HS-27A (cell line): Measurements from ENCODE around the gene GSTO2.
"Not testable (repeated sequence)": the region's sequence is repeated elsewhere in the genome, so short reads cannot be mapped to it uniquely, and the experiment has no call there.

Experiments
- DNase-seq: peaks from one replicate; pipeline ENCODE4 v3.0.0-alpha.2; 2012; ENCODE audit warnings: low read depth, missing footprints

The GSTO2 gene

GRCh38 chr10:104268713-104269645 is at the start of gene GSTO2:
TSS of gene GSTO2 (plus strand) at chr10:104269184. CDS start at chr10:104274916, 5,732 bp downstream.
- peak; percentile 23 for DNase-seq

DNA sequence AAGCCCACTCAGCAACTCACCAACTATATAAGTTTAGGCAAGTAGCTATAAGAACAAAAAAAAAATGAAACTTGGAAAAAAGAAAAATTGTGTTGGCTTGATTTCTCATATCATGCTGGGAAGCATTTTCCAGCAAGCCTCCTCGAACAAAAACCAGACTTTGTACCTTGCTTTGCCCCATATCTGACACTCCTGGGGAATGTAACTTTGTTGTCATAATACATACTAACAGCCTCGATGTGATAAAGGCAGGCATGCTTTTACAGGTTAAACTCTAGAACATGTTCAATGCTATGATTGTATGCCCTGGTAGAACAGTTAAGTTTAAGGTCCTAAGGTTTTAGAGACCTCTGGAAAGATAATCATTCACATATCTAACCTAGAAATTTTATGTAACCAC is 48.5 kb upstream of the GSTO2 start:
- no peak for DNase-seq

- no peak for DNase-seq
Measured at GRCh38 chr10:104223304-104223703, 45.7 kb upstream of the GSTO2 start.

GRCh38 chr10:104230490-104230889 is 38.5 kb upstream of the GSTO2 start:
- no peak for DNase-seq

- peak; percentile 59 for DNase-seq
Measured at GRCh38 chr10:104231784-104232612, 37.0 kb upstream of the GSTO2 start, which contains the start of gene CFAP43. TSS of gene CFAP43 (minus strand) at chr10:104232364. CDS start at chr10:104232246, 118 bp downstream.

DNA sequence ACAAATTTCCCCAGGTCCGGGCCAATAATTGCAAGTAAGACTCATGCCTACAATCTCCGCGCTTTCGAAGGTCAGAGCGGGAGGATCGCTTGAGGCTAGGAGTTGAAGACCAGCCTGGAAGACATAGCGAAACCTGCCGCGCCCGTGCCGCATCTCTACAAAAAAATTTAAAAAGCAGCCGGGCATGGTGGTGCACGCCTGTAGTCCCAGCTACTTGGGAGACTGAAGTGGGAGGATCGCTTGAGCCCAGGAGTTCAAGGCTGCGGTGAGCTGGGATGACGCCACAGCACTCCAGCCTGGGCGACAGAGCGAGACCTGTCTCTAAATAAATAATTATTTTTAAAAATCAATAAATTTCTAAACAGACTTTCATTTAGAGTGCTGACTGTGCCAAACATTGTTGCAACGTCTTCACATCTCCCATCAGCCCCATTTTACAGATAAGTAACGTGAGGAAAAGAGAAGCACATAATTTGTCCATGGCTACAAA is 36.3 kb upstream of the GSTO2 start:
- no peak for DNase-seq

GRCh38 chr10:104233817-104234216 is 35.2 kb upstream of the GSTO2 start:
- DNase-seq, result no peak

DNA sequence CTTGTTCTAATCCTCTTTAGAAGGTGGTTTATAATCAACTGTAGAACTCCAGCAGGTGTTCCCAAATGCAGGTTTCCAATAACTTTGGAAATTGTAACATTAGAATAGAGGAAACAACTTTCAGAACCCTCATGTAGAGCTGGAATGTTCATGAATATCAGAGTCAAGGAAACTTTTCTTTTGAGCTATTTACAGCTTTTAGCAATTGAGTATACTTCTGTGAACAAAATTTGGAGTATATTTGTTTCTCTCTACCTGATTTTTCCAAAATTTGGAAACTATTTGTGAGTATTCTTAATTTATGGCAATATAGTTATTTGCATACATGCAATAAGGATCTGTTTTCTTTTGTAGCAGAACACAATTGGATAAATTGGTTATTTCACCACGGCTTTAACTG is 34.0 kb upstream of the GSTO2 start:
- no peak for DNase-seq

DNA sequence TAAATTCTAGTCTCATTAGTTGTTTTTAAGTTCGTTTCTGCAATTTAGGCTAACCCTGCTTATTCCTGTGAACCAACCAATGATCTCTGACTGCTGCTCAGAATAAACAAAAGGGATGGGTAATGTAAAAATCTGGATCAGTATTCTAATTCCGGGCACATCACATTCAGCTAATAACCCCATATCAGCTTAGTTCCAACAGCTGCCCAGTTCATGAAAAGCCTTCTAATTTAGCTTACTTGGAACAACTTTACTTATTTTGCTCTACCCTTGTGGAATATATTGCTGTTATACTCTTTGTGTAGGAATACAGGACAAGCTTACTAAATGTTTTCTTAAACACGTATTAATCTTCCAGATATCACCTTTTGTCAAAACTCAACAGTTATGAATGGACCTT is 33.2 kb upstream of the GSTO2 start:
- no peak for DNase-seq

- no peak for DNase-seq
Measured at GRCh38 chr10:104240078-104240477, 28.9 kb upstream of the GSTO2 start.

DNA sequence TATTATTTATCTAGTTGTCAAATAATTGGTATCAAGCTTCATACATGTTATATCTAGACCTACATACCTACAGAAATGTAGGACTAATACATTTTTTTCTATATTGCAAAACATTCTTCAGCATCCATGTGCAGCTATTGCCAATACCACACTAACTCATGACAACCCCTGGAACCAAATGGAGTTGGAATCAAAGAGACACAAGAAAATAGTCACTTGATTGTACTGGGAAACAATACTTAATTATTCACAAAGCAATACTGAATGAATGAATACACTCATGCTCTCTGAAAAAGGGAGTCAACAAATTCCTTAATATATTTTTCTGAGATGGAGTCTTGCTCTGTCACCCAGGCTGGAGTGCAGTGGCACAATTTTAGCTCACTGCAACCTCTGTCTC is 26.4 kb upstream of the GSTO2 start:
- DNase-seq, result no peak

- not testable (repeated sequence) for DNase-seq
Measured at GRCh38 chr10:104243009-104243408, 26.0 kb upstream of the GSTO2 start.

DNA sequence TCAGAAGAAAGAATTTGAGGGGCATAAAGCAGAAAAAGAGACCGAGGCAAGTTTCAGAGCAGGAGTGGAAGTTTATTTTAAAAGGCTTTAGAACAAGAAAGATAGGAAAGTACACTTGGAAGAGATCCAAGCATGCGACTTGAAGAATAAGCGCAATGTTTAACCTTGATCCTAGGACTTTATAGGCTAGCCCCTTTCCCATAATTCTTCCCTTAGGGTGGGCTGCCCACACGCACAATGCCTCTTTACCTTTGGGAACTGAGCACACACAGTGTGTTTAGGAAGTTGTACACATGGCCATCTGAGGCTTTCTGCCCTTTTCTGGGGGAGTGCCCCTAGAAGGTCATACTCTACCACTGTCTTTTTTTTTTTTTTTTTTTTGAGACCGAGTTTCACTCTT is 25.5 kb upstream of the GSTO2 start:
- DNase-seq, result no peak

- DNase-seq, result no peak
Measured at GRCh38 chr10:104245066-104245632, 23.8 kb upstream of the GSTO2 start.

DNA sequence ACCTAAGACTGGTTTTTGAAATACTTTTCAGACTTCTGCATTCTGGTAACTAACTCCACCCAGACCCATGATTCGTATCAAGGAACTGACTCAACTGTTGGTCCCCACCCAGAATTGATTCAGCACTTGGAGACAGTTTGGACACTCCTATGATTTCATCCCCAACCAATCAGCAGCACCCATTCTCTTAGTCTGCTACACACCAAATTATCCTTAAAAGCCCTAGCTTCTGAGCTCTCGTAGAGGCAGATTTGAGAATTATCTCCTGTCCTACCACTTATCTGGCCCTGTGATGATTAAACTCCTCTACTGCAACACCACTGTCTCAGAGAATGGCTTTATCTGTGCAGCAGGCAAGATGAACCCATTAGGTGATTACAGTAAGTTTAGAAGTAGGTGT is 22.0 kb upstream of the GSTO2 start:
- no peak for DNase-seq

DNA sequence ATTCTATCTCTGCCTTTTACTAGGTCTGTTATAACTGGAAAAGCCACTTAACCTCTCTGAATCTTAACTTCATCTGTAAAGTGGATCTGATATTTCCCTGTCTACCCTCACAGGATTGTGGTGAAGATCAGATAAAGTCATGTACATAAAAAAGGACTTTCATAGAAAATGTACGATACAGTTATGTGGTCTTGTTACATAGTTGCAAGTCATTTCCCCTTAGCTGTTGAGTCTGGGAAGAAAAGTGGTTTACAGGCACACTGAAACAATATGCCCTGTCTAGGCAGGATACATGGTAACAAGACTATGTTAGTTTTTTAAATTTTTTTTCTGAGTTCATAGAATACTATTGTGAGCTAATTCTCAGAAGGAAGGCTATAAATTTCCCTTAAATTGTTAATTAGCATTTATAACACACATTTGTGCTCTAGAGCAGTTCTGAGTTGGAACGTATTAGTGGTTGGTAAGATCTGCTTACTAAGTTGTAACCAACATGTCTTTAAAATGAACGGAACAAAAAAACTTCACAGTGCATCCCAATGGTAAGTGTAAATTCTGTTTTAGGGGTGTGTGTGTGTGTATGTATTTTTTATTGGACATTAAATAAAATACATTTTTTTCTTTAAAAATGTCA is 21.4 kb upstream of the GSTO2 start:
- no peak for DNase-seq

DNA sequence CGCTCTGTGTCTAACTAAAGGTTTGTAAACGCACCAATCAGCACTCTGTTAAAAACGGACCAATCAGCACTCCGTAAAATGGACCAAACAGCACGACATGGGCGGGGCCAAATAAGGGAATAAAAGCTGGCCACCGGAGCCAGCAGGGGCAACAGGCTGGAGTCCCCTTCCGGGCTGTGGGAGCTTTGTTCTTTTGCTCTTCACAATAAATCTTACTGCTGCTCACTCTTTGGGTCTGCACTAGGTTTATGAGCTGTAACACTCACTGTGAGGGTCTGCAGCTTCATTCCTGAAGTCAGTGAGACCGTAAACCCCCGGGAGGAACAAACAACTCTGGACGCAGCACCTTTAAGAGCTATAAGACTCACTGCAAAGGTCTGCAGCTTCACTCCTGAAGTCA is 20.1 kb upstream of the GSTO2 start:
- DNase-seq, result not testable (repeated sequence)

- DNase-seq, result no peak
Measured at GRCh38 chr10:104250371-104250770, 18.6 kb upstream of the GSTO2 start.

GRCh38 chr10:104251443-104251842 is 17.5 kb upstream of the GSTO2 start:
- no peak for DNase-seq

DNA sequence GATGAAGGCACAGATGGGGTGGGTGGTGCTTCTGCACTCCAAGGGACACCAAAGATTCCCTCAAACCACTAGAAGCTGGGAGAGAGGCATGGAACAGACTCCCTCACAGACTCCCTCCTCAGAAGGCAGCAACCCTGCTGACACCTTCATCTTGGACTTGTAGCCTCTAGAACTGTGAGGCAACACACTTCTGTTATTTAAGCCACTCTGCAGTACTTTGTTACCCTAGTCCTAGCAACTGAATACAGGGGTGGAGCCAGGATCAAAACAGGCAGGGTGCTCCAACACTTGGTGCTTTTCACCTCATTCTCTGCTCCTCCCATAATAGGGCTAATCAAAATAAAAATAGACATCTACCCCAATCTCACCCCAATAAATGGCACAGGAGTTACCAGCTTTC is 16.6 kb upstream of the GSTO2 start:
- DNase-seq, result no peak

DNA sequence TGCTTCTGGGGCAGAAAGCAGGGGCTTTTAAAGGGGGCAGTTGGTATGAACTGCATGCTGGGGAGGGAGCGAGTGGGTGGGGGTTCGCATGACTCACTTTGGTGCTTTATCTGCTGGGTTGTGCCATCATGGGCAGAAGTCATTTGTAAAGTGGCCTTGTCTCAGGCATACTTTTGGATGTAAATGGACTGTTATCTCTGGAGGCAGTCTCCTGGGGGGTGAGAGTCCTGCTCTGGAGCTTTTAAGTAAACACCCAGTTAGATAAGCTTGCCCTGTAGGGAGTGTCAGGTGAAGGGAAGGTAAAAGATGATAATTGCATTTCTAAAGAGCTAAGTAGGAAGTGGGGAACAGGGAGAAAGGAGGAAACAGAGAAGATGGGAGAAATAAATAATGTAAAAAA is 15.9 kb upstream of the GSTO2 start:
- no peak for DNase-seq
